GM19455 (cell line): ENCODE results near the gene TUBB3.
"Not testable (repeated sequence)": the region's sequence is repeated elsewhere in the genome, so short reads cannot be mapped to it uniquely, and the experiment has no call there.

Experiments
- ATAC-seq: cut with Tn5 transposase; IDR thresholded peaks from one replicate; pipeline ENCODE4 v1.9.1; 2021; ENCODE audit not compliant: unreplicated experiment

TUBB3 gene

DNA sequence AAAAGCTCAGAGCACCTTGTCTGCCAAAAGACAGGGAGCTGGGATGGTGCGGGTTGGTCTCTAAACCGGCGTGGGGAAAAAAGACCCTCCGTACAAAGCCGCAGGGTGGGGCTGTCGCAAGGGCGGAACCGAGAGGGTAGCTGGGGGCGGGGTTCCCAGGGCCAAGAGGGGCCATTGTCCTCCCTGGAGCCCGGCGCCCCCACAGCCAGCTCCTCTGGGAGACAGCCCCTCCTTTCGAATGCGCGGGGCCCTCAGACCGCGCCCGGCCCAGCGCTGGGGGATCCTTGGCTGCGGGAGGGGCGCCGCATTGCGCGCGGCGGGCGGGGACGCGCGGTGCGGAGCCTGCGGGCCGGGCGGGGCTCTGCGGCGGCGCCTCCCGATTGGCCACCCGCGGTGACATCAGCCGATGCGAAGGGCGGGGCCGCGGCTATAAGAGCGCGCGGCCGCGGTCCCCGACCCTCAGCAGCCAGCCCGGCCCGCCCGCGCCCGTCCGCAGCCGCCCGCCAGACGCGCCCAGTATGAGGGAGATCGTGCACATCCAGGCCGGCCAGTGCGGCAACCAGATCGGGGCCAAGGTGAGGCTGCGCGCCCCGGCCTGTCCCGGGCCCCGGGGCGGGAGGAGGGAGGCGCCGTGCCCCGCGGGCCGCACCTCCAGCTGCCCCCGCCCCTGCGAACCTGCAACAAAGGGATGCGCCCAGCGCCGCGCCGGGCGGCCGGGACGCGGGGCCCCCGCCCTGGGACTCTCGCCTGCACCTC, at the start of gene TUBB3:
Gene TUBB3 (plus strand): TSS at position 459 of the 756 bp plus-strand sequence. CDS start 60 bp downstream, at position 519.
- no peak for ATAC-seq

DNA sequence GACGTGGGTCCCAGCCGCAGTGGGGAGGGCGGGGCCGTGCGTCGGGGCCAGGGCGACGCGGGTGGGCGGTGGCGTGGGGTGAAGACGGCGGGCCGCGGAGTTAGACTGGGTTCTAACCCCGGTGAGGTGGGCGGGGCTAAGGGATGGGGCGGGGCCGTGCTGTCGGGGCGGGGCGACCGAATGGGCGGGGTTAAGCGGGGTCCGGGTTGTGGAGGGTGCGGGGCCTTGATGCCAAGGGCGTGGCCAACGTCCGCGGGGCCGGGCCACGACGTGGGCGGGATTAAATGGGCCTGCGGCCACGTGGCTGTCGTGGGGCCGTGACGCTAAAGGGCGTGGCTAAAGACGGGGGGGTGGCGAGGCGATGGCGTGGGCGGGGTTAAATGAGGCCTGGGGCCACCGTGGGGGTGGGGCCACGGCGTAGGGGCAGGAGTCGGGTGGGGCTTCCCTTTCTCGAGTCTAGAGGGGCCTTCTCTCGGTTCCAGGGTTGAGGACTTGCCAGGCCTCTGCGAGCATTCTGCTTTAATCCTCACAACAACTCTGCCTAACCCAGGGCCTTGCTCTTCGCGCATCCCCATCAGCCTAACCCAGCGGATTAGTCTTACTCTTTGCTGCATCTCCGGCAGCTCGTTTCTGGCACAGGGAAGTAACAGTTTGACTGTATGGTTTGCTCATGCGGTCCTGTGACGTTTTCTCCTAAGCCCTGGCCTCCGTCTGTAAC, 49.0 kb upstream of the TUBB3 start:
- peak; percentile 58 for ATAC-seq

DNA sequence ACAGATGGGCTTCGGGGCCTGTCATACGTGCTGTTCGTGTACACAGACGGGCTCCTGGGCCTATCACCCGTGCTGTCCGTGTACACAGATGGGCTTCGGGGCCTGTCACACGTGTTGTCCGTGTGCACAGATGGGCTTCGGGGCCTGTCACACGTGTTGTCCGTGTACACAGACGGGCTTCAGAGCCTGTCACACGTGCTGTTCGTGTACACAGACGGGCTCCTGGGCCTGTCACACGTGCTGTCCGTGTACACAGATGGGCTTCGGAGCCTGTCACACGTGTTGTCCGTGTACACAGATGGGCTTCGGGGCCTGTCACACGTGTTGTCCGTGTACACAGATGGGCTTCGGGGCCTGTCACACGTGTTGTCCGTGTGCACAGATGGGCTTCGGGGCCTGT, 44.0 kb upstream of the TUBB3 start:
- ATAC-seq = not testable (repeated sequence)

GRCh38 chr16:89880477-89881367, 42.4 kb upstream of the TUBB3 start:
- ATAC-seq = no peak

- no peak for ATAC-seq
Measured at GRCh38 chr16:89881368-89881730, 41.8 kb upstream of the TUBB3 start.

- no peak for ATAC-seq
Measured at GRCh38 chr16:89883346-89884040, 39.6 kb upstream of the TUBB3 start.

DNA sequence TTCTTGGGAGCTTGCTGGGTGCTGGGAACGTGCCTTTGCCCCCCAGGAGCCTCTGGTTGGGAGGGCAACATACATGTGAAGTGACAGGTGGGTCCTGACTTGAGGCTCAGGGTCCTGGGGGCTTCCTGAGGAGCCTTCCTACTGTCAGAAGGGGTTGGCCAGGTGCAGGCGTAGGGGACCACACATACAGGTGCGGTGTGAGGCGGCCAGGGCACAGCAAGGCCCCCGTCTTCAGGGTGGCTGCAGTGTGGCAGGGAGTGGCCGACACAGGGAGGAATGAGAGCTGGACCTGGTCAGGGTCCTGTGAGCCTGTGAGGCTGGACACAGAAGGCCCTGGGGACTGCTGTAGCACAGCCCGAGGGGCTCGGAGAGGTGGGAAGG, 39.1 kb upstream of the TUBB3 start:
- no peak for ATAC-seq

DNA sequence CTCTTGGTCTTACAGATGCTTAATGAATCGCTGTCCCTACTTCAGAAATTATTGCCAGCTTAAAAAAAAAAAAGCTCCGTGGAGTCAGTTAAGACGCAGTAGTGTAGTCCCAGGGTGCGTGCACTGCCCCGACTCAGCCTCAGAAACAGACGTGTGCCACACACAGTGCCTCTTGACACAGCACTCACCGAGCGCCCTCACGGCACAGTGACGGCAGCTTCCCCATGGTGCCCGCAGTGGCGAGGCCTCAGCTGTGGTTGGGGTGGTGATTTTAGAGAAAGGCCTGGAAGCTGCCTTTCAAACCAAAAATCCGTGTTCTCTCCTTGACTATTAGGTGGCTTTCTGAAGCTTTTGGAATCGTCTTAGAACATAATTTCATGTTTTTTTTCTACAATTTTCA, 35.9 kb upstream of the TUBB3 start:
- ATAC-seq = no peak

DNA sequence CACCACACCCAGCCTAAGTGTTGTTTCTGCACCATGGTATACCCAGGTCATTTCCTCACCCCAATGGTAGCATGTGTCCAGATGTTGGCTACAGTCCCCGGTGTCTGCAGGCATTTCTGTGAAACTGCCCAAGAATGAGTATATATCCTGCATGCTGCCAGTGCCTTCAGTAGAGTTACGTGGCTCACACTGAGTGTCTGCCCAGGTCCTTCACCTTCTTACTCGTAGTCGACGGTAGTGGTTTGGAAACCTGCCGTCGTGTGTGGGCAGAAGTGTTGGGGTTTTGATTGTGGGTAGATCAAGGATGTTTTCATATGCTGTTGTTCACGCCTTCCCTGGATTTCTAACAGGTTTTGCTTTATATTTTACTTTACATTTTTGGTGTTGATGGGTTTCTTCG, 32.9 kb upstream of the TUBB3 start:
- ATAC-seq = no peak

DNA sequence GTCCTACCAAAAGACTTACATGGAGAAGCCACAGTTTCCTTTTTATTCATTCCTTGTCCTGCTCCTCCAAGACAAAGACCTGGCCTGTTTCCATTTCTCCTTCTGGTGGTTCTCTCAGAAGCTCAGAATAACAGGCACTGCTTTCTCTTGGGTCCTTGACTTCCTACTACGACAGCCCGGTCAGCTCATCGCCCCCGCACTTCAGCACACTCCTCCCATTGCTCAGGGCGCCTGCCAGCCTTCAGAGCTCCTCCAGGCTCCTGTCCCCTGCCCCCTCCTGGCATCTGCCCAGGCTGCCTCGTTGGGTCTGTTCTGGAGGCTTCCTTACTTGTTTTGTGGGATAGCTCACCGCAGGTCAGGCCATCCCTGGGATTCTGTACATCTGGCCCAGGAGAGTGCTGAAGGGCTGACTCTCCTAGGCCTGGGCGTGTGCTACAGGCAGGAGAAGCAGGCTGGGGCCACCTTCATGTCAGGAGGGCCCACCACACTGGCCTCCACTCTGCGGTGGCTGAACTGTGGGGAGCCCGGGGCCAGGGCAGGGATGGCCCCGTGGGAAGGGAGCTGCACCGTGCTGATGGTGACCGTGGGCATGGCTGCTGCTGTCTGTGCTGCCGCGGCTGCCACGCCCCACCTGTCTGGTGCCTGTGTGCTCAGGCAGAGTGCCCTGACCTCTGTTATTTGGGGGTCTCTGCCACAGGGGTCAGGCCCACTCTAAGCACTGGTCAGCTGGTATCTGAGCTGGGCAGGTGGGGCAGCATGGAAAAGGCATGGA, 32.1 kb upstream of the TUBB3 start:
- ATAC-seq = no peak

DNA sequence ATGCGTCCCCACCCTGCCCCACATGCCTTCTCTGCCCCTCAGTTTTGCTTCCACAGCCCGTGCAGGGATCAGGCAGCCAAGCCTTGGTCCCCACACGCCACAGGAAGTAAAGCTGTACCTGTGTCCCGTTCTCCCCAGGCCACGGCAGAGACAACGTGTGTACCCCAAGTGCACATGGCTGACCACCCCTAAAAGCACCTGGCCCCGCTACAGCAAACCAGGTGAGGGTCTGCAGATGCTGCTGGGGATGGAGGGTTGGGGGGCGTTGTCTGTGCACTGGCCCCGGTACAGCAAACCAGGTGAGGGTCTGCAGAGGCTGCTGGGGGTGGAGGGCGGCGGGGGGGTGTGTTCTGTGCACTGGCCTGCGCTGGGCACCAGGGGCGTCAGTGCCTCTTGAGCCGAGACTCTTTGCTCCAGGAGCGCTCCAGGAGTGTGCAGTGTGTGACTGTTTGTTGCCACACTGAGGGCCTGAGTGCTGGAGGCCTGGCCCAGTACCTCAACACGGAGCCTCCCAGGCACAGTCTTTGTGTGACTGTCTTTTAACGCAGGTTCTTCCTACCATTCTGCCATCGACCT, 31.0 kb upstream of the TUBB3 start:
- no peak for ATAC-seq

DNA sequence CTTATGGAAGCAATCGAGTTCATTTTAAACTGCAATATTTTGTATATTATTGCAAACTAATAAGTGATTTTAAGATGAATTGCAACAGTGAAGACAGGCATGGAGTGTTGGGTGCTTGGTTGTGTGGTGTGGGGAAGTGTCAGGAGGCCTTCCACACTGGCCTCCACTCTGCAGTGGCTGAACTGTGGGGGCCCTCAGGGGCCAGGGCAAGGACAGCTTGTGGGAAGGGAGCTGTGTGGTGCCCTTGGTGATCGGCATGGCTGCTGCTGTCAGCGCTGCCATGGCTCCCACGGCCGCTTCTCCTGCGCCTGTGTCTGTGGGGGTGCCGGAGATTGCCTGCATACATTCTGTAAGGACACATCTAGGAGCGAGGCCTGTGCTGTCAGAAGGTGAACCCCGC, 30.5 kb upstream of the TUBB3 start:
- no peak for ATAC-seq

DNA sequence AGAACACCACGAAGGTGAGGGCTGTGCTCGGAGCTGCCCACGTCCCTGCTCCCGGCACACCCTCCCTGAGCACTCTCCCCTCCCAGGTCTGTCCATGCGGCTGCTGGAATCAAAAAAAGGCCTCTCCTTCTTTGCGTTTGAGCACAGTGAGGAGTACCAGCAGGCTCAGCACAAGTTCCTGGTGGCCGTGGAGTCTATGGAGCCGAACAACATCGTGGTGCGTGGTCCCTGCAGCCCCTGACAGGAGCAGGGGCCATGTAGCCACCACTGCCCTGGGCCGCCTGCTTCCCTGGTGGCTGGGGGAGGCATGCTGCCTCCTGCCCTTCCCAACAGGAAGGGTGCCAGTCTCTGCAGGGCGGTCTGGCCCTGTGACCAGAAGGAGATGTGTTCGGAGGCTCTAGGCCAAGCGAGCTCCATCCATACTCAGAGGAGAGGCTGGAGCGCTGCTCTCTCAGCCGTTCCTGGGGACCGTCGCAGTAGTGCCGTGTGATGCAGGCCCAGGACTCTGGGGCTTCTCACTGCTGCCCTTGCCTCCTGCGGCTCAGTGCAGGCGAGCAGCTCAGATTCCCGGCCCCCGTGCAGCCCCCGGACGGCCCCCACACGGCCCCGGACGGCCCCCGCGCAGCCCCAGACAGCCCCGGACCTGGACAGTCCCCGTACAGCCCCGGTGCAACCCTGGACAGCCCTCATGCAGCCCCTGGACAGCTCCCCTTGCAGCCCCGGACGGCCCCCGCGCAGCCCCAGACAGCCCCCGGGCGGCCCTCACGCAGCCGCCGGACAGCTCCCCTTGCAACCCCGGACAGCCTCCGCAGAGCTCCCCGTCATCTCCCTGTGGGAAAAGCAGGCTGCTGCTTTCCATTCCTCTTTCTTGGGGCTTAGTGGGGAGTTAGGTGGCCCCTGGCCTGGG, 29.2 kb upstream of the TUBB3 start:
- no peak for ATAC-seq

GRCh38 chr16:89895482-89896250, 27.5 kb upstream of the TUBB3 start:
- ATAC-seq = no peak

- ATAC-seq = no peak
Measured at GRCh38 chr16:89897204-89897603, 25.9 kb upstream of the TUBB3 start.

GRCh38 chr16:89898201-89898967, 24.8 kb upstream of the TUBB3 start:
- no peak for ATAC-seq

- ATAC-seq = no peak
Measured at GRCh38 chr16:89899879-89900481, 23.2 kb upstream of the TUBB3 start.
